Activated T-cell treated with anti-CD3 and anti-CD28 coated beads, Interleukin-2, amount 50 U/mL, for 4 hours (primary cell): ENCODE results near the gene DENND2D. TPM values are rescaled to one million over a fixed set of nuclear protein-coding genes. Genes with fewer than 3 reads are reported as not detected.
"Not testable (repeated sequence)": the region's sequence is repeated elsewhere in the genome, so short reads cannot be mapped to it uniquely, and the experiment has no call there.

ENCODE experiments used
- ATAC-seq, 2 donors: fragments of 200-7000 bp; cut with Tn5 transposase; one replicate each; pipeline ENCODE4 v1.10.0; 2021
- DNase-seq: peaks from one replicate; pipeline ENCODE4 v3.0.0-alpha.2; 2020
- H3K27me3 Mint-ChIP-seq: one replicate; pipeline ENCODE4 v1.8.0; 2021; ENCODE audit warnings: low read depth, mixed read lengths
- H3K36me3 Mint-ChIP-seq: one replicate; pipeline ENCODE4 v1.8.0; 2022; ENCODE audit warnings: mixed read lengths; ENCODE audit not compliant: insufficient read depth
- H3K4me1 Mint-ChIP-seq: one replicate; pipeline ENCODE4 v1.8.0; 2021; ENCODE audit warnings: low read depth, mixed read lengths
- H3K4me3 Mint-ChIP-seq: one replicate; pipeline ENCODE4 v1.8.0; 2021; ENCODE audit warnings: mild to moderate bottlenecking, moderate library complexity, mixed read lengths
- H3K9me3 Mint-ChIP-seq: one replicate; pipeline ENCODE4 v1.8.0; 2021; ENCODE audit warnings: mixed read lengths
- total RNA-seq, 3 donors: library from RNA; stranded (reverse); gene quantifications; one replicate each; pipeline ENCODE4 v1.2.1, GENCODE V29; 2021

The DENND2D gene
- total RNA-seq, 3 donors from 2014 or later = 127 to 158 (median 134) TPM

DNA sequence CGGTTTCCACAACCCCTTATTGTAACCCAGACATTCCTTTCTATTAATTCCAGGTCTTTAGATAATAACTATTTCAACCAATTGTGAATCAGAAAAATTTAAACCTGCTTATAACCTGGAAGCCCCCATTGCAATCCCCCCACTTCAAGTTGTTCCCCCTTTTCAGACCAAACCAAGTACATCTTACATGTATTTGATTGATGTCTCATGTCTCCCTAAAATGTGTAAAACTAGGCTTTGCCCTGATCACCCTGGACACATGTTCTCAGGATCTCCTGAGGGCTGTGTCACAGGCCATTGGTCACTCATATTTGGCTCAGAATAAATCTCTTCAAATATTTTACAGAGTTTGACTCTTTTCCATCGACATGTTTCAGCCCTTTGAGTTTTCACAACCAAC, 14.8 kb upstream of the DENND2D start:
- peak overlapping the region; percentile 64 for H3K4me3 Mint-ChIP-seq
- peaks cover 88% of the 10 kb centered on the region for H3K4me1 Mint-ChIP-seq
- DNase-seq, ATAC-seq, H3K9me3 Mint-ChIP-seq, H3K27me3 Mint-ChIP-seq, H3K36me3 Mint-ChIP-seq: not testable (repeated sequence)

DNA sequence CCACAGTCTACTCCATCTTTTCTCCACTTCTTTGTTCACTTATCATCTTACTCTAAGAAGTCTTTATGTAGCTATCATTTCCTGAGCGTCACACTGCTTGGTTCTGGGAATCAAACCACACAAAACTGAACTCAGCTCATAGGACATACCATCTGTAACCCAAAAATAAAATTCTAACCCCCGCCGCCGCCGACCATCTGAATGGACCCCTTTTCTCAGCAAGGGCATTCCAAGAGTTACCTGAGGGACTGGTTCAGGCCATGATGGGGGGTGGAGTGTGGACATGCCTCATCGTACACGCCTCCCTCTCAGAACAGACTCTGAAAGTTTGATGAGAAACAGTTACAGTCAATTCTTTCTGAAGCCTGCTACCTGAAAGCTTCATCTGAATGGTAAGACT, 14.4 kb upstream of the DENND2D start:
- peak; percentile 36 to 44 for ATAC-seq
- peak; percentile 58 for DNase-seq
- peak overlapping the region; percentile 64 for H3K4me3 Mint-ChIP-seq
- H3K4me1 Mint-ChIP-seq = peaks cover 85% of the 10 kb centered on the region
- H3K27me3 Mint-ChIP-seq = no peaks in the 10 kb centered on the region
- peaks cover 7% of the 10 kb centered on the region for H3K36me3 Mint-ChIP-seq
- peaks cover 7% of the 10 kb centered on the region for H3K9me3 Mint-ChIP-seq

DNA sequence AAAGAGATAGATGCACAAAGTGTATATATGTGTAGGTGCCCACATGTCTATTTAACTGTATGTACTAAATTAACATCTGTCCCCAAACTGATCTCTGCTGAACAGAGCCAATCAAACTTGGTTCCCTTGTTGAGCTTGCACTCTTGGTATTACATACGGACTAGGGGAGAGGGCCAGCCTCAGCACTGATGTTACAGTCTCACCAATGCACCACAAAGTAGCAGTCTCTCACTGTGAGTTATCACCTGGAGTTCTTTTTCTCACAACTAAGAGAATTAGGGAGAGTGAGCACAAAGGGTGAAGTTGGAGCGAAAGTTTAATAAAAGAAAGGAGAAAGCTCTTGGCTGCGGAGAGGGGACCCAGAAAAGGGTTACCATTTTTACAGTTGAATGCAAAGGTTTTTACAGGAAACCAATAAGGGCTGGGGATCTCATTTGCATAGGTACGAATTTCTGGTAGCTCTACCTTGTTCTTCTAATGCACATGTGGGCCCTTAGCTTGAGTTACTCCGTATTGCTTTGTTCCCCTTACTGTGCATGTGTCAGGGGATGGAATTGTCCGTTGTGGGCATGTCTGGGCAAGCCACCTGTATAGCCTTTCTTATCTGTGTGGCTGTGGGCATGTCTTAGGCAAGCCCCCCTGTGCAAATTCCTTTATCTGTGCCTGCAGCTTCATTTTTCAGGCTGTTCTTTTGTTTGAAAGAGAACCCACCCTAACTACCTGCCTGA, 13.8 kb upstream of the DENND2D start:
- Mint-ChIP-seq H3K4me3 (peak overlapping the region; percentile 64), H3K27me3 (no peaks in the 10 kb centered on the region), H3K4me1 (peaks cover 81% of the 10 kb centered on the region), H3K36me3 (peaks cover 4% of the 10 kb centered on the region), H3K9me3 (peaks cover 3% of the 10 kb centered on the region)
- no peak for DNase-seq
- no peak for ATAC-seq

DNA sequence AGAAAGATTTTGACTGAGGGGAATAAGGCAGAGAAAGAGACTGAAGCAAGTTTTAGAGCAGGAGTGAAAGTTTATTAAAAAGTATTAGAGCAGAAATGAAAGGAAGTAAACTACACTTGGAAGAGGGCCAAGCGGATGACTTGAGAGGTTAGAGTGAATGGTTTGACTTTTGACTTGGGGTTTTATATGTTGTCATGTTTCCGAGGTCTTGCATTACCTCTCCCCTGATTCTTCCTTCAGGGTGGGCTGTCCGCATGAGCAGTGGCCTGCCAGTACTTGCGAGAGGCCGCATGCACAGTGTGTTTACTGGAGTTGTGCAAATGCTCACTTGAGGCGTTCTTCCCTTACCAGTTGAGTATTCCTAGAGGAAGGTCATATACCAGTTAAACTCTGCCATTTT, 13.0 kb upstream of the DENND2D start:
- Mint-ChIP-seq H3K36me3 (peaks cover 4% of the 10 kb centered on the region), H3K27me3 (no peaks in the 10 kb centered on the region), H3K4me1 (peaks cover 79% of the 10 kb centered on the region), H3K9me3 (no peaks in the 10 kb centered on the region), H3K4me3 (peak overlapping the region; percentile 11)
- ATAC-seq = no peak
- no peak for DNase-seq

DNA sequence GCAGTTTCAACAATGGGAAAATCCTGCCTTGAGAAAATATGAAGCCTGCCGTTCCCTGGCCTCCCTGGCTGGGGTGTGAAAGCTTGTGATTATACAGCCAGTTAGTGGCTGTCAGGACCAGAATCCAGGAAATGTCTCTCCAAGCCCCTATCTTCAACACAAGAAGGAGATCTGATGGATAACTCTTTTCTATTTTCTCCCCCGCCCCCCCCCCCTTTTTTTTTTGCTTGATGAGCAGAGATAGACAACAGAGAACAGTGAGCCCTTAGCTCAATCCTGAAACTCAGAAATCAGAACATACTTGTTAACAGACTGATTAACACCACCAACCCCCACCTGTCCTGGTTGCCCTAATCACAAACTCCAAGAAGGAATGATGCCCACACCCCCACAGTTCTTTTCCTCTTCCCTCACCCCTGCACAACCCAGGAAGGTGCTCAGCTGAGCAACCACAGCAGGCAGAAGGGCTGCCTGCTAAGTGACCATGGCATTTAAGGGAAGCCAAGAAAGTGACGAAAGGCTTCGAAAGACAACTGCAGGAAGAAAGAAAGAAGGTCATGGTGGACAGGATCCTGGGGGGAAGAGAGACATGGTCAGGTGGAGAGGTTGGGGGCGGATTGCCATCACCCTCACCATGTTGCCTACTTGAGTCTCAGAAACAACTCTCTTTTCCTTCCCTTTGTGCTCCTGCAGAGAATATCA, 12.3 kb upstream of the DENND2D start:
- Mint-ChIP-seq H3K4me3 (no peak overlapping the region), H3K9me3 (no peaks in the 10 kb centered on the region), H3K4me1 (peaks cover 79% of the 10 kb centered on the region), H3K36me3 (peaks cover under 1% of the 10 kb centered on the region), H3K27me3 (no peaks in the 10 kb centered on the region)
- no peak for DNase-seq
- ATAC-seq = no peak

DNA sequence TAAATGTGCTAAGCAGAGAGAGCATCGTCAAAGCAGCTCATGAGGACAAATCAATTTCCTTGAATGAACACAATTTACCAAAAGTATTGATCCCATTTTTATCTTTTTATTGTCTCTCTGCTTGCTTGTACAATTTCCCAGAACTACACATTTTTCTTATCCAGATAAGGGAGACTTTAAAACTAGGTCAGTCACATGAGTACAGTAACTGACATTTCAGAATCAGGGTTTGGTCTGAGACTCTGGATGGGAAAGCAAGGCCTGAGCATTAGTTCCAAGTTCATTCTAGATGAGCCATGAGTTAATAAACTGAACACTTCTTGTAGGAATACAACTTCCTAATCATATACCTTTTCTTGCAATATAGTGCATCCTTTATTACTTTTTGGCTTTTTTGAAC, 11.5 kb upstream of the DENND2D start:
- no peak overlapping the region for H3K4me3 Mint-ChIP-seq
- ATAC-seq = no peak
- no peak for DNase-seq
- no peaks in the 10 kb centered on the region for H3K27me3 Mint-ChIP-seq
- H3K36me3 Mint-ChIP-seq = no peaks in the 10 kb centered on the region
- peaks cover 73% of the 10 kb centered on the region for H3K4me1 Mint-ChIP-seq
- H3K9me3 Mint-ChIP-seq = no peaks in the 10 kb centered on the region

DNA sequence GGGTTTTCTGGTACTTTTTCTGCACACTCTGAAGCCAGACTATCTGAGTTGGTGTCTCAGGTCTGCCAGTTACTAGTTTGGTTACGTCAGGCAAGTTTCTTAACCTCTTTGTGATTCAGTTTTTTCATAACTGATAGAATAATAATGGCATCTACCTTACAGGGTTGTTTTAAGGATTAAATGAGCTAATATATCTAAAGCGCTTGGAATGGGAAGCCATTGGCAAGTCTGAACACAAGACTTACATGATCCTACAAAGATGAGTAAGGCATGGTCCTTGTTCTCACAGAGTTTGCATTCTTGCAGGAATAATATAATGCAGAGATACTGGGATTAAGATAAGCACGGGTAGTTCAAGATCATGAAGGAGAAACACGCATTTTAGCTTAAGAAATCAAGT, 9.2 kb upstream of the DENND2D start:
- no peak for ATAC-seq
- Mint-ChIP-seq H3K9me3 (no peaks in the 10 kb centered on the region), H3K4me1 (peaks cover 66% of the 10 kb centered on the region), H3K27me3 (no peaks in the 10 kb centered on the region), H3K36me3 (no peaks in the 10 kb centered on the region), H3K4me3 (no peak overlapping the region)
- DNase-seq = no peak

DNA sequence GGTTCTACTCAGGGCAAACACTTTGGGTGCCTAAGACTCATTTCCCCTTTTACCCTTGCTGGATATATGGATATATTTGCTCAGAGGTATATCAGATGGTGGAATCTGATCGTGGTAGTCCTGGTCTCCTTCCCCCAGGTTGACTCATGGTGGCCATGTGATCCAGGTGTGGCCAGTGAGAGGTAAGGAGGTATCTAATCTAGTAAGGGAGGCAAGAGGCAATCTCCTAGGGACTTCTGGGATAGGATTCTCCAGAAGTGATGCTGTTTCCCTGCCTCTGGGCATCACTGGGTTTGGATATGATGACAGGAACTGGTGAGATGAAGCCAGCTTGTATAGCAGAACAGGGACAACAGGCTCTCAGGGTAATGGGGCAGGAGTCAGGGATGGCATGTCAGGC, 8.5 kb upstream of the DENND2D start:
- Mint-ChIP-seq H3K4me1 (peaks cover 61% of the 10 kb centered on the region), H3K27me3 (no peaks in the 10 kb centered on the region), H3K9me3 (no peaks in the 10 kb centered on the region), H3K36me3 (no peaks in the 10 kb centered on the region), H3K4me3 (no peak overlapping the region)
- ATAC-seq (no peak), DNase-seq (no peak)

DNA sequence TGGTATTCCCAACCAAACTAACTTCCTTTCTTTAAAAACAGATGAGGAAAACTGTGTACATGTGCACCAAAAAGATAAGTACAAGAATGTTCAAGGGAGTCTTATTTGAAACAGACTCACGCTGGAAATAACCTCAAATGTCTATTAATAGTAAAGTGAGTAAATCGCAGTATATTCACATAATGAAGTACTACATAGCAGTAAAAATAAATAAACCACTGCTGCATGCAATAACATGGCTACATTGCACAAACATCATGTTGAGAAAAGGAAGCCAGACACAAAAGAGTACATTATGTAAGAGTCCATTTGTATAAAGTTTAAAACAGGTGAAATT, 5.2 kb upstream of the DENND2D start:
- Mint-ChIP-seq H3K36me3 (no peaks in the 10 kb centered on the region), H3K4me1 (peaks cover 67% of the 10 kb centered on the region), H3K4me3 (peak overlapping the region; percentile 100), H3K9me3 (no peaks in the 10 kb centered on the region), H3K27me3 (no peaks in the 10 kb centered on the region)
- ATAC-seq = no peak
- DNase-seq = no peak

DNA sequence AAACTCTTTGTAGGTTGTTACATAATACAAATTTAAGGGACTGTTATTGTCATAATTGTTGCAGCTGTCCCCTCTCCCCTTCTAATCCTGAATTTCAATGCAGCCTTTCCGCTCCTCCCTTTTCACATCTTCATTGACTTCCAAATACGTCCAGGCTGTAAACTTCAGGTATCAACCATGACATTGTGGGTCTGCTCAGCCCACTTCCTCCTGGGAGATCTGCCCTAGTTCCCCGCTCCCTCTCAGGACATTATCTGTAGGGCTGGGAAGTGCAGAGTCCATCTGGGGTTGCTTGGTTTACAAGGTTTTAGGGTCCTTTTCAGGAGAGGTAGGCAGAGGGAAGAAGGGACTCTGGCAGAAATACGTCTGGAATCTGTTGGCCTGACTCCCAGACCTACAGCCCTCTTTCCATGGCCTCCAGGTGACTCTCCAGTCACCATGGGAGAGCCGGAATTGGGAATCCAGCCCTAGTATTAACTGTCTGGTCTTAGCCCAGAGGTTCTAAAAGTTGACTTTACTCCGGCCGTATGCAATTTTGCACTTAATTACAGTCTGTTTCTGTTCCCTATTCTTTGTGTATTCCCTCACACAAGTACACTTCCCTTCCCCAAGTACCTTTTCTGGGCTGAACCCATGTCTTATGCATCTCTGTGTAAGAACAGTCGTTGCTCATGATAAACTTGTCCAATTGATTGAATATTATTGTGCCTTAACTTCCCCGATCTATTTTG, 4.7 kb upstream of the DENND2D start:
- Mint-ChIP-seq H3K36me3 (peaks cover 2% of the 10 kb centered on the region), H3K4me3 (peak overlapping the region; percentile 100), H3K4me1 (peaks cover 68% of the 10 kb centered on the region), H3K9me3 (no peaks in the 10 kb centered on the region), H3K27me3 (no peaks in the 10 kb centered on the region)
- ATAC-seq = no peak
- DNase-seq = no peak

DNA sequence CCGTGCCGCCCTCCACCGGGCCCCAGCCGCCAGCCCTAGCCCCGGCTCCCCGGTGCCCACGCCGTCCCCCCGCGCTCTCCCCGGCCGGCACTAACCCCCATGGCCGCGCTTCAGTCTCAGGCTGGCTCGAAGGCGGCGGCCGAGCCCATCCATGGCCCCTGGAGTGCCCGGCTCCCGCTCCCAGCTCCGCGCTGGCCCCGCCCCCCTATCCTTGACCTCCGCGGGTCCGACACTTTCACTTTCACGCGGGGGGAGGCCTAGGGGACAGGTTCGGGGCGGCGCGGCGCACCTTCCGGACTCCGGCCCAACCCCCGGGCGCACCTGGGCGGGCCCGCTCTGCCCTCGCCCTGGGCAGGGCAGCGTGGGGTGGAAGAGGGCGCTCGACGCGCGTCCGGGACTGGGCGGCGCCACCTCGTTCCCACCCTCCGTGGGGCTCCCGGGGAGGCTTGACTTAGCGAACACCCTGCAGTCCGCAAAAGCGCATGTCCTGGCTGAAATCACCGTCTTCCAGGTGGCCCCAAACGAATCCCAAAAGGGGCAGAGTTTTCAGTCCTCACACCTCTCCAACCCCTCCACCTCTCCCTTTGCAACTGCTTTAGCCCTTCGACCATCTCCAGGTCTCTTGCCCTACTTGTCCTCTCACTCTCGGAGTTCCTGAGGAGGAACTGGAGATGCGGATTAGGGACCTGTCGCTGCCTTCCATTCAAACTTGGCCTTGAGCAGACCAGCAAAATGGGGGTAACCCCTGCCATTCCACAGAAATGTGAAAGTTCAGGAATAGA, 3.9 kb upstream of the DENND2D start:
- H3K27me3 Mint-ChIP-seq = no peaks in the 10 kb centered on the region
- peaks cover 67% of the 10 kb centered on the region for H3K4me1 Mint-ChIP-seq
- peak overlapping the region; percentile 100 for H3K4me3 Mint-ChIP-seq
- ATAC-seq (peak; percentile 58 to 65), DNase-seq (peak; percentile 70)
- peaks cover 5% of the 10 kb centered on the region for H3K36me3 Mint-ChIP-seq
- H3K9me3 Mint-ChIP-seq = no peaks in the 10 kb centered on the region

DNA sequence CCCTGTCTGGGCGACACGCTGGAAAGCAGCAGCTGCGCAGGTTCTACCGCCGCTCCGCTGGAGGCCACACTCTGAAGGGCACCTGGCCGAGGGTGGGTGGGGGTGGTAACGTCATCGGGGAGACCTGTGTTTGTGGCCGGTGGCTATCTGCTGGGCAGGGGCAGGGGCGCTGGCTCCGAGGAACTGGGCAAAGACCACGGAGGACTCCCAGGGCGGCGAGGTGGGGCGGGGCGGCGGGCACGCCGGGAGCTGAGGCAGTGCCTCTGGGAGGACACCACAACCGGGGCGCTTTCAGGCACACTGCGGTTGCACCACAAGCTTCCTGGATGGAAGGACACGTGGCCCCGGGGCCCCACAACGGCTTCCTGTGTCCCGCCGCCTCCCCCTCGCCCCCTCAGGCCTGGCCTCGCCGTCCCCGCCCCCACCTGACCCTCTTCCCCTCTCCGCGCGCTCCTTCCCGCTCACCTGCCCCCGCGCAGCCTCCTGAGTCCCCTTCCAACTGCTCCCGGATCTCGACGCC, 3.3 kb upstream of the DENND2D start:
- Mint-ChIP-seq H3K4me3 (peak overlapping the region; percentile 100), H3K36me3 (peaks cover 6% of the 10 kb centered on the region), H3K4me1 (peaks cover 63% of the 10 kb centered on the region), H3K9me3 (no peaks in the 10 kb centered on the region), H3K27me3 (no peaks in the 10 kb centered on the region)
- peak; percentile 49 to 55 for ATAC-seq
- peak; percentile 74 for DNase-seq

DNA sequence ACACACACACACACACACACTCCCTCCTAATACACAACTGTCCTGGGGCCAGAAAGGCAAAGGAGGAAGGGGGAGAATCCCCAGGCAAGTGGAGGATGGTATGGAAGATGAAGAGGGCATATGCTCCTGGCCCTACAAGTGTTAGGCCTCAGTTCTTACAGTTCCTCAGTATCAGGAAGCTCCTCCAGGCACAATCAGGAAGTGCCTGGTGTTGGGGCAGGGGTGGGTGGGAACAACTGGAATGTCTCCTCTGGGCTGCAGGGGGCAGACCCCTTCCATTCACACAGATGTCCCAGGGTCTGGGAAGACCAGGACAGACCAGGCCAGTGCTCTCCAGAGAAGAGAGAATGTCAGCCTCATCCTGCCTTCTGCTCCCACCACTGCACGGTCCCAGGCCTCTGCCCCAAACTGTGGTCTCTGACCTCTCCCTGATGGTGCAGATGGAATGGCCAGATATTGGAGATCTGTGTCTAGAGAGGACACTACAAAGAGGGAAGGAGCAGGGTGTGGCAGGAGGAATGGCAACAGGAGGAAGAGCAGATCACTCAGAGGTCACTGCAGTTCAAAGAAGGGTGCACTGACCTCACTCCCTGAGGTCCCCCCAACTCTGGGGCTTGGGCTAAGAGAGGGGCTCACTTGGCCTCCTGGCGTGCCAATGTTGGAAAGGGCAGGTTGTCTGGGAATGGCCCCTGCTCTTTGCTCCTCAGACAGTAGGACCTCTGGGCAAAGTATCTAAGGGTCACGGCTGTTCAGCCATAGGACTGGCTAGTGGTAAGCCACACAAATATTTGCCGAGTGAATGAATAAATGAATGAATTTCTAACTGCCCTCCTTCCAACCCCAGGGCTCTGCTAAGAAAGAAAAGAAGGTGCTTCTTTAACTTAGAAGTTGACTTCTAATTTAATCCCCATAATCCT, 2.5 kb upstream of the DENND2D start:
- no peaks in the 10 kb centered on the region for H3K9me3 Mint-ChIP-seq
- no peak for ATAC-seq
- peak overlapping the region; percentile 100 for H3K4me3 Mint-ChIP-seq
- DNase-seq = no peak
- peaks cover 13% of the 10 kb centered on the region for H3K36me3 Mint-ChIP-seq
- no peaks in the 10 kb centered on the region for H3K27me3 Mint-ChIP-seq
- H3K4me1 Mint-ChIP-seq = peaks cover 57% of the 10 kb centered on the region
